KMS-11 (cell line): ENCODE measurements around the gene NDRG4.

Experiments
- H2AFZ ChIP-seq: fragments of 200-600 bp; sonication (generic); 2 replicates; pipeline ENCODE4 v1.6.1; 2016; ENCODE audit warnings: antibody characterized with exemption, mixed run types, low read depth
- H3K27ac ChIP-seq: fragments of 200-600 bp; sonication (generic); 2 replicates; pipeline ENCODE4 v1.6.1; 2016; ENCODE audit warnings: mild to moderate bottlenecking, mixed run types
- H3K27me3 ChIP-seq: fragments of 200-600 bp; sonication (generic); 2 replicates; pipeline ENCODE4 v1.6.1; 2017; ENCODE audit warnings: mild to moderate bottlenecking, low read depth, mixed run types, moderate library complexity; ENCODE audit not compliant: insufficient read depth
- H3K36me3 ChIP-seq: fragments of 200-600 bp; sonication (generic); 2 replicates; pipeline ENCODE4 v1.6.1; 2017; ENCODE audit warnings: mild to moderate bottlenecking, mixed run types; ENCODE audit not compliant: insufficient read depth
- H3K4me1 ChIP-seq: fragments of 200-600 bp; sonication (generic); 2 replicates; pipeline ENCODE4 v1.6.1; 2016; ENCODE audit warnings: mild to moderate bottlenecking, low read depth, mixed run types; ENCODE audit not compliant: poor library complexity, severe bottlenecking
- H3K4me2 ChIP-seq: fragments of 200-600 bp; sonication (generic); 2 replicates; pipeline ENCODE4 v1.7.0; 2016; ENCODE audit warnings: mild to moderate bottlenecking, mixed run types
- H3K4me3 ChIP-seq: fragments of 200-600 bp; sonication (generic); IDR thresholded peaks from 2 replicates; pipeline ENCODE4 v1.6.1; 2017; ENCODE audit warnings: low read depth, low read length, mixed read lengths; ENCODE audit not compliant: insufficient read depth
- H3K79me2 ChIP-seq: fragments of 200-600 bp; sonication (generic); 2 replicates; pipeline ENCODE4 v1.6.1; 2016; ENCODE audit warnings: low read depth, mixed run types; ENCODE audit not compliant: insufficient read depth
- H3K9ac ChIP-seq: fragments of 200-600 bp; sonication (generic); 2 replicates; pipeline ENCODE4 v1.6.1; 2016; ENCODE audit warnings: mild to moderate bottlenecking, mixed run types
- H4K20me1 ChIP-seq: fragments of 200-600 bp; sonication (generic); 2 replicates; pipeline ENCODE4 v1.6.1; 2016; ENCODE audit warnings: mild to moderate bottlenecking, mixed run types; ENCODE audit not compliant: insufficient read depth
- TF ChIP-seq, protein P1 (sequence below): fragments of 200-600 bp; sonication (generic); conservative IDR thresholded peaks from 2 replicates; pipeline ENCODE4 v1.6.1; 2017; ENCODE audit warnings: low read depth, mild to moderate bottlenecking, antibody characterized with exemption, low read length, moderate library complexity, mixed read lengths

Gene NDRG4

GRCh38 chr16:58452640-58453039 lies 47.3 kb upstream of the NDRG4 start:
- H3K79me2 ChIP-seq = no peaks in the 10 kb centered on the region
- no peak overlapping the region for H3K4me2 ChIP-seq
- no peaks in the 10 kb centered on the region for H3K27me3 ChIP-seq
- TF ChIP-seq, protein P1, sequence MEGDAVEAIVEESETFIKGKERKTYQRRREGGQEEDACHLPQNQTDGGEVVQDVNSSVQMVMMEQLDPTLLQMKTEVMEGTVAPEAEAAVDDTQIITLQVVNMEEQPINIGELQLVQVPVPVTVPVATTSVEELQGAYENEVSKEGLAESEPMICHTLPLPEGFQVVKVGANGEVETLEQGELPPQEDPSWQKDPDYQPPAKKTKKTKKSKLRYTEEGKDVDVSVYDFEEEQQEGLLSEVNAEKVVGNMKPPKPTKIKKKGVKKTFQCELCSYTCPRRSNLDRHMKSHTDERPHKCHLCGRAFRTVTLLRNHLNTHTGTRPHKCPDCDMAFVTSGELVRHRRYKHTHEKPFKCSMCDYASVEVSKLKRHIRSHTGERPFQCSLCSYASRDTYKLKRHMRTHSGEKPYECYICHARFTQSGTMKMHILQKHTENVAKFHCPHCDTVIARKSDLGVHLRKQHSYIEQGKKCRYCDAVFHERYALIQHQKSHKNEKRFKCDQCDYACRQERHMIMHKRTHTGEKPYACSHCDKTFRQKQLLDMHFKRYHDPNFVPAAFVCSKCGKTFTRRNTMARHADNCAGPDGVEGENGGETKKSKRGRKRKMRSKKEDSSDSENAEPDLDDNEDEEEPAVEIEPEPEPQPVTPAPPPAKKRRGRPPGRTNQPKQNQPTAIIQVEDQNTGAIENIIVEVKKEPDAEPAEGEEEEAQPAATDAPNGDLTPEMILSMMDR = no peak
- no peaks in the 10 kb centered on the region for H3K36me3 ChIP-seq
- no peak overlapping the region for H3K9ac ChIP-seq
- no peak overlapping the region for H2AFZ ChIP-seq
- no peaks in the 10 kb centered on the region for H3K4me1 ChIP-seq
- no peak overlapping the region for H3K27ac ChIP-seq
- no peak overlapping the region for H3K4me3 ChIP-seq
- H4K20me1 ChIP-seq = no peaks in the 10 kb centered on the region

GRCh38 chr16:58454178-58454577 lies 45.8 kb upstream of the NDRG4 start:
- TF ChIP-seq, protein P1 = no peak

GRCh38 chr16:58454856-58455255 lies 45.1 kb upstream of the NDRG4 start:
- Histone ChIP-seq H4K20me1 (no peaks in the 10 kb centered on the region), H2AFZ (no peak overlapping the region), H3K36me3 (no peaks in the 10 kb centered on the region), H3K27ac (no peak overlapping the region), H3K27me3 (no peaks in the 10 kb centered on the region), H3K4me3 (no peak overlapping the region), H3K4me2 (no peak overlapping the region), H3K79me2 (no peaks in the 10 kb centered on the region), H3K9ac (no peak overlapping the region), H3K4me1 (peaks cover 11% of the 10 kb centered on the region)
- TF ChIP-seq, protein P1 = no peak

More at GRCh38 chr16:58454178-58454577, 45.8 kb upstream of the NDRG4 start:
- Histone ChIP-seq H3K9ac (no peak overlapping the region), H3K4me3 (no peak overlapping the region), H3K36me3 (no peaks in the 10 kb centered on the region), H3K27me3 (no peaks in the 10 kb centered on the region), H4K20me1 (no peaks in the 10 kb centered on the region), H2AFZ (no peak overlapping the region), H3K79me2 (no peaks in the 10 kb centered on the region), H3K27ac (no peak overlapping the region), H3K4me2 (no peak overlapping the region), H3K4me1 (peaks cover 4% of the 10 kb centered on the region)

DNA sequence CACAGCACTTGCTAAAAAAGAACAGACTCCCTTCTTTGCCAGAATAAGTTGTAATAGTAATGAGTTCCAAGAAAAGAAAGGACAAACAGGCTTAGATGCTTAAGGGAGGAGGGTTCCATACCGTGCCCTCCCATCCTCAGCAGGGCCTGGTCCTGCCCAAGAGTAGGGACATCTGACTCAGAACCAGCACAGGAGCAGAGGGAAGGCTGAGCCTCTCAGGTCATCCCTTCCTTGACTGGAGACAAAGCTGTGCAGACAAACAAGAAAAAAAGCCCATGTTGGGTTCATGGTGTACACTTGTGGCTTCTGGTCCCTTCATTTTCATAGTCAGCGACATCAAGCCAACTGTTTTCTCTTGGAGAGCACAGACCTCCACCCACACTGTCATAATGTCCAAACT lies 44.2 kb upstream of the NDRG4 start:
- no peaks in the 10 kb centered on the region for H3K27me3 ChIP-seq
- H3K9ac ChIP-seq = no peak overlapping the region
- no peaks in the 10 kb centered on the region for H4K20me1 ChIP-seq
- no peak overlapping the region for H3K4me3 ChIP-seq
- TF ChIP-seq, protein P1 = no peak
- no peak overlapping the region for H3K27ac ChIP-seq
- H3K79me2 ChIP-seq = no peaks in the 10 kb centered on the region
- H3K36me3 ChIP-seq = no peaks in the 10 kb centered on the region
- H3K4me1 ChIP-seq = peaks cover 13% of the 10 kb centered on the region
- no peak overlapping the region for H3K4me2 ChIP-seq
- H2AFZ ChIP-seq = no peak overlapping the region

GRCh38 chr16:58456193-58456592 lies 43.8 kb upstream of the NDRG4 start:
- no peaks in the 10 kb centered on the region for H4K20me1 ChIP-seq
- TF ChIP-seq, protein P1 = no peak
- H3K9ac ChIP-seq = no peak overlapping the region
- H3K4me3 ChIP-seq = no peak overlapping the region
- no peak overlapping the region for H2AFZ ChIP-seq
- H3K27ac ChIP-seq = no peak overlapping the region
- H3K36me3 ChIP-seq = no peaks in the 10 kb centered on the region
- H3K4me1 ChIP-seq = peaks cover 13% of the 10 kb centered on the region
- no peaks in the 10 kb centered on the region for H3K27me3 ChIP-seq
- H3K4me2 ChIP-seq = no peak overlapping the region
- no peaks in the 10 kb centered on the region for H3K79me2 ChIP-seq
